ENCODE data around the gene ZNF350. TPM values are rescaled to one million over a fixed set of nuclear protein-coding genes. Genes with fewer than 3 reads are reported as not detected.

Gene ZNF350
- total and polyA plus RNA-seq, 2 of the 13 experiments (the other 11 are each of a cell fraction or from before 2014, with no cell fraction given), result 3.7 to 6.9 TPM

- TF ChIP-seq POGK (CRISPR knock-in tag; conservative IDR thresholded peaks at IDR 0.05) (no peak; the same call in 1 of the 2 replicates), ZHX1 (CRISPR knock-in tag; IDR thresholded peaks at IDR 0.05; ENCODE audit: low read depth) (no peak), KAT8 (CRISPR knock-in tag; IDR thresholded peaks at IDR 0.05) (peak; percentile 27; the same call in 1 of the 2 replicates), ZNF850 (CRISPR knock-in tag; conservative IDR thresholded peaks at IDR 0.05) (no peak), ZBTB42 (CRISPR knock-in tag; IDR thresholded peaks at IDR 0.05) (no peak), NR2F6 (IDR thresholded peaks at IDR 0.05) (no peak), NR2F6 (CRISPR knock-in tag; IDR thresholded peaks at IDR 0.05) (no peak; the same call in 1 of the 2 replicates), ZNF841 (CRISPR knock-in tag; IDR thresholded peaks at IDR 0.05; ENCODE audit: borderline replicate concordance) (no peak), ZNF296 (CRISPR knock-in tag; conservative IDR thresholded peaks at IDR 0.05) (no peak), HIC2 (CRISPR knock-in tag; IDR thresholded peaks at IDR 0.05; ENCODE audit: low read depth) (no peak), ZNF607 (CRISPR knock-in tag; IDR thresholded peaks at IDR 0.05; ENCODE audit: borderline replicate concordance) (no peak), ZBTB3 (CRISPR knock-in tag; IDR thresholded peaks at IDR 0.05; ENCODE audit: borderline replicate concordance, low read depth) (no peak), ZBTB26 (CRISPR knock-in tag; IDR thresholded peaks at IDR 0.05; ENCODE audit: borderline replicate concordance) (no peak; the same call in 1 of the 2 replicates), CREB1 (IDR thresholded peaks at IDR 0.05) (peak; percentile 59), CREB1 (CRISPR knock-in tag; IDR thresholded peaks at IDR 0.05) (peak; percentile 90), ZNF354B (CRISPR knock-in tag; IDR thresholded peaks at IDR 0.05) (no peak), IRF1 (CRISPR knock-in tag; IDR thresholded peaks at IDR 0.05; ENCODE audit: low read depth) (no peak), ZNF326 (CRISPR knock-in tag; IDR thresholded peaks at IDR 0.05; ENCODE audit: borderline replicate concordance) (no peak)
Observed at GRCh38 chr19:51926784-51927741, 59.6 kb downstream of the ZNF350 start, which contains the start of gene ZNF613 (continued).

Measured in HepG2 (cell line).